Measurements from ENCODE around the gene PREX1.

PREX1 gene

GRCh38 chr20:48718786-48719578, 108.8 kb downstream of the PREX1 start:
- DNase-seq (ENCODE audit: low read depth in 2 of 2) = no peak

GRCh38 chr20:48717680-48718223, 110.0 kb downstream of the PREX1 start:
- no peak for DNase-seq (ENCODE audit: low read depth in 2 of 2)

GRCh38 chr20:48717095-48717672, 110.6 kb downstream of the PREX1 start:
- no peak for DNase-seq (ENCODE audit: low read depth in 2 of 2)

GRCh38 chr20:48716541-48716940, 111.3 kb downstream of the PREX1 start:
- no peak for DNase-seq (ENCODE audit: low read depth in 2 of 2)

GRCh38 chr20:48716086-48716485, 111.7 kb downstream of the PREX1 start:
- DNase-seq (ENCODE audit: low read depth in 2 of 2) = peak; percentile 16 to 19

- DNase-seq (ENCODE audit: low read depth in 2 of 2) = no peak
Observed at GRCh38 chr20:48714764-48715163, 113.0 kb downstream of the PREX1 start.

- DNase-seq (ENCODE audit: low read depth in 2 of 2) = no peak
Observed at GRCh38 chr20:48711696-48712464, 115.9 kb downstream of the PREX1 start.

- DNase-seq (ENCODE audit: low read depth in 2 of 2) = no peak
Observed at GRCh38 chr20:48711044-48711428, 116.8 kb downstream of the PREX1 start.

GRCh38 chr20:48710341-48711043, 117.3 kb downstream of the PREX1 start:
- DNase-seq (ENCODE audit: low read depth in 2 of 2) = no peak

- no peak for DNase-seq (ENCODE audit: low read depth in 2 of 2)
Observed at GRCh38 chr20:48709744-48710143, 118.1 kb downstream of the PREX1 start.

- no peak for DNase-seq (ENCODE audit: low read depth in 2 of 2)
Observed at GRCh38 chr20:48709058-48709691, 118.6 kb downstream of the PREX1 start.

GRCh38 chr20:48708630-48709029, 119.2 kb downstream of the PREX1 start:
- no peak for DNase-seq (ENCODE audit: low read depth in 2 of 2)

GRCh38 chr20:48708116-48708515, 119.7 kb downstream of the PREX1 start:
- DNase-seq (ENCODE audit: low read depth in 2 of 2) = no peak

GRCh38 chr20:48706710-48707365, 121.0 kb downstream of the PREX1 start:
- DNase-seq (ENCODE audit: low read depth in 2 of 2) = no peak

- DNase-seq (ENCODE audit: low read depth in 2 of 2) = no peak
Observed at GRCh38 chr20:48706116-48706656, 121.6 kb downstream of the PREX1 start.

- DNase-seq (ENCODE audit: low read depth in 2 of 2) = no peak
Observed at GRCh38 chr20:48705240-48706115, 122.3 kb downstream of the PREX1 start.

GRCh38 chr20:48704761-48705160, 123.0 kb downstream of the PREX1 start:
- no peak for DNase-seq (ENCODE audit: low read depth in 2 of 2)

GRCh38 chr20:48703511-48704219, 124.1 kb downstream of the PREX1 start:
- no peak for DNase-seq (ENCODE audit: low read depth in 2 of 2)

- no peak for DNase-seq (ENCODE audit: low read depth in 2 of 2)
Observed at GRCh38 chr20:48703107-48703506, 124.7 kb downstream of the PREX1 start.
